C4-2B (cell line): Measurements from ENCODE around the gene PREP.

ENCODE experiments used
- ZFX ChIP-seq: fragments of 450-650 bp; IDR thresholded peaks from 2 replicates; pipeline ENCODE4 v1.6.1; 2017
- TF ChIP-seq, protein P1 (sequence below): fragments of 450-650 bp; conservative IDR thresholded peaks from 2 replicates; pipeline ENCODE4 v1.5.1; 2017; ENCODE audit warnings: mild to moderate bottlenecking

DNA sequence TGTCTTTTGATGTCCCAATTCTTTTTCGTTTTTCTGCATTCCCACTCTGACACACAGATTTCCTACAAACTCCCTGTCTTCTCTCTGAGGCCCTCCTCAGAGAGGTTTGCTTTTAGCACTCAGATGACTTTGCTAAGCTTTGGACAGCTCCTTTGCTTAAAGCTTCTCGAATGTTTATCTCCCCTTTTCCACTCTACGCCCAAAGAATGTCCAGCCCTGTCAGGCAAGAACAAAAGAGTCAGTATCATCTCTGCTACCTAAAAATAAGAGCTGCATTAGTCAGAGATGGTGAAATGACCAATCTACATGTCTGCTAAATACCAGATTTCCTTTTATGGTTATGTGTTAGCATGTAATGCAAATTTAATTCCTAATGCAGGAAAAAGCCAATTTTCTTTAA, 56.8 kb downstream of the PREP start:
- TF ChIP-seq, protein P1, sequence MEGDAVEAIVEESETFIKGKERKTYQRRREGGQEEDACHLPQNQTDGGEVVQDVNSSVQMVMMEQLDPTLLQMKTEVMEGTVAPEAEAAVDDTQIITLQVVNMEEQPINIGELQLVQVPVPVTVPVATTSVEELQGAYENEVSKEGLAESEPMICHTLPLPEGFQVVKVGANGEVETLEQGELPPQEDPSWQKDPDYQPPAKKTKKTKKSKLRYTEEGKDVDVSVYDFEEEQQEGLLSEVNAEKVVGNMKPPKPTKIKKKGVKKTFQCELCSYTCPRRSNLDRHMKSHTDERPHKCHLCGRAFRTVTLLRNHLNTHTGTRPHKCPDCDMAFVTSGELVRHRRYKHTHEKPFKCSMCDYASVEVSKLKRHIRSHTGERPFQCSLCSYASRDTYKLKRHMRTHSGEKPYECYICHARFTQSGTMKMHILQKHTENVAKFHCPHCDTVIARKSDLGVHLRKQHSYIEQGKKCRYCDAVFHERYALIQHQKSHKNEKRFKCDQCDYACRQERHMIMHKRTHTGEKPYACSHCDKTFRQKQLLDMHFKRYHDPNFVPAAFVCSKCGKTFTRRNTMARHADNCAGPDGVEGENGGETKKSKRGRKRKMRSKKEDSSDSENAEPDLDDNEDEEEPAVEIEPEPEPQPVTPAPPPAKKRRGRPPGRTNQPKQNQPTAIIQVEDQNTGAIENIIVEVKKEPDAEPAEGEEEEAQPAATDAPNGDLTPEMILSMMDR, result no peak
- no peak for TF ChIP-seq ZFX
